CD4-positive, alpha-beta T cell treated with Interleukin-1 beta for 1 hour (primary cell): Measurements from ENCODE around the gene BPGM.
"Not testable (repeated sequence)": the region's sequence is repeated elsewhere in the genome, so short reads cannot be mapped to it uniquely, and the experiment has no call there.

Source experiments
- DNase-seq, 2 donors: peaks; one replicate each; pipeline ENCODE4 v3.0.0-alpha.2; 2020 to 2022

The BPGM gene

DNA sequence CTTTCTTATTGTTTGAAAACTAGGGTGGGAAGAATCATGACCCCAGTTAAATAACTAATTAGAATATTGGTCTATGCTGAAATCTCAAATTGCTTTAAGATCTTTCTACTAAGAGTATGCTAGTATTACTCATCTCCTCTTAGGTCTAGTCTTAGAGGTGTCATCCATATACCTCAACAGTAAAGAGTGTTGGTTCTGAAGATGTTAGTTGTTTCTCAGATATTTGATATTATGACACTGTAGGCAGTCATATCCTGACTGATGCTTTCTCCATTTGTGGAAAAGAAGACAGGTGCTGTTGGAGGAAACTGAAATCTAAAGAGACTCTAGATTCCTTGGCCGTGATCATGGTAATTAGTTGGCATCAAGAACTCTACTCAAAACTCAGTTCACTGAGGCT lies 21.2 kb downstream of the BPGM start:
- no peak for DNase-seq

DNA sequence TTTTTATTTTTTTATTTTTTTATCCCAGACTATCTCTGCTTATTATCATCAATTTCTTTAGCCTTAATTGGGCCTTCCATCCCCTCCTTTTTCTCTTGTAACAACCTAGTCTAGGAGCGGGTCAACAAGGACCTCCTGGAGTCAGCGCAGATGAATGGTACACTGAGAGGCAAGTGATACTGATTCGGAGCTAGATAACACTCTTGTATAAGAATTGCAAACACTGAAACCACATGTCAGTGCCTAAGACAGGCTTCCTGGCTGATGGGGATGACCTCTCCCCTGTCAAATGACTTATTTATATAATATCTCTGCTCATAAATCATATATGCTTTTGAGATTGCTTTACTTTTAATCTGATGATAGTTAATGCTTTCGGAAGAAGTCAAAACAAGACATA lies 22.7 kb downstream of the BPGM start:
- peak in 1 of 2 donors; percentile 29 for DNase-seq

DNA sequence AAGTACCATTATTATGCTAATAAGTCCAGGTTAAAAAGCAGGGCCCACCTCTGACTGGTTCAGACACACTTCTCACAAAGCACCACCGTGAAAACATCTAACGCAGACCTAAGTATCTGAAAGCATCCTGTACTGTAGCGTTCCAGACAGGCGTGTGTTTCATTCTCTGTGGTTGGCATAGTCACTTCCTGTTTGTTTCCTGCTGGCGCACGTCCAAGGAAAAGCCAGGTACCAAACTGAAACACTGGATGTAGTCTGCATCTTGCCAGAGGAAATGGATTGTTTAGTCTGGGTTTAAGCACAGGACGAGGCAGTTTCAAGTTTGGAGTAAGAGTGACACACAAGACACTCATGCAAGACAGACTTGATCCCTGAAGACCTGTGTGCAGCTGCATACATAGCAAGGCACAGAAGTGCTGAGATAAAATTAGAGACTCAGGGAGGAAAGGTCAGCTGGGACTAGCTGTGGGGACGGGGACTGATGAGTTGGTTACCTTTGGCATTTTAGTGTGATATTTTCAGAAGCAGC lies 23.3 kb downstream of the BPGM start:
- DNase-seq, result peak; percentile 85 to 88

DNA sequence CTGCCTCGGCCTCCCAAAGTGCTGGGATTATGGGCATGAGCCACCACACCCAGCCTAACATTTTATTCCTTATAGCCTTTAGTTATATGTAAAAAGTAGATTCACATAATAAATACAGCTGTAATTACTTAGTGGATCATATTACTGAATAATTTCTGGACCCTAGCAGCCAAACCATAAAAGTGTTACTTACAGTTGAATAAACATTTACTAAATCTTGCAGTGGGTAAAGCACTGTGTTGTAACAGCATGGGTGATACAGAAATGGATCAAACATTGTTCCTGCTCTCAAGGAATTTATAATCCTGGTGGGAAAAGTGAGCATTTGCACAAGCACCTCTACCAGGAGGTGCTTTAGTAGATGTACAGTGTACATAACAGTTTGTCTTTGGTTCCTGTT lies 25.0 kb downstream of the BPGM start:
- no peak for DNase-seq

DNA sequence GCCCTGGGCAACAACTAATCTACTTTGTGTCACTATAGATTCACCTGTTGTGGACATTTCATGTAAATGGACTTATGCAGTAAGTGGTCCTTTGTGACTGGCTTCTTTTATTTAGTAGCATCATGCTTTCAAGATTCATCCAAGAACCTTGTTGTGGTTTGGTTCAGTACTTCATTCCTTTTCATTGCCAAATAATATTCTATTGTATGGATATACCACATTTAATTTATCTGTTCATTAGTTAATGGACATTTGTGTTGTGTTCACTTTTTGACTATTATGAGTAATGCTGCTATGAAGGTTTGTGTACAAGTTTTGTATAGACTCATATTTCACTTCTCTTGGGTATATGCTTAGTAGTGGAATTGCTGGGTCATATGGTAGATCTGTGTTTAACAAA lies 27.8 kb downstream of the BPGM start:
- no peak for DNase-seq

DNA sequence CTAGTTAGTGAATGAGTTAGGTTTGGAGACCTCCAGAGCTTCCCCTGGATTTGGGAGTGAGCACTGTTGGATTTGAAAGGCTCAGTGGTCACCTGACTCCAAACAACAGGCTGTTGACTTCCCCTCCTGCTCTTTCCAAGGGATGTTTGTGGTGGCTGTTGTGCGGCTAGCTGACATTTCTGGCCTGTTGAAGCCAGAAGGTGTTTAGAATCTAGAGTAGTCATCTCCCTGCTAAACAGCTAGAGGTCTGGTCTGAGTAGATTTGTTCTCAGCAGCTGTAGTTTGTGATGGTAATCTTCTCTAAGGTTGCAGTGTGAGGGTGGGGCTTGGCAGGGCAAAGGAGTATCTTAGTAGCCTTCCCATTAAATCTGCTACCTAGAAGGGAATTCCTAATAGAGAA lies 30.1 kb downstream of the BPGM start:
- no peak for DNase-seq

DNA sequence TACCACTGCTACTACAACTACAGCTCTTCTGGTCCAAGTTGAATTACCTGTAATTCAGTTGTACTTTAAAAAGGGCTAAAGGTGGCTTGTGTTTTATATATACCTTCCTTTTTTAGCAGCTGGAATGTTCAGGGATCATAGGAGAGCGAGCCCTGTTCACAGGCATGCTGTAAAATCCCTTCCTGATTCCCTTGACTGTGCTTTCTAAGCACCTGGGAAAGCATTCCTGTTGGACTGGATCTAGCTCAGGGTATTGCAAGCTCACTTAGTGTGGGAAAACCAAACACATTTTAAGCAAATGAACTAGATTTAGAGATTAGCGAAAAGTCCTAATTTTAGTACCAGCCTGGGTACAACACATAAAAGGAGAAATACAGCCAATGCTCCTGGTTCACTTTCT lies 31.5 kb downstream of the BPGM start:
- DNase-seq, result no peak

DNA sequence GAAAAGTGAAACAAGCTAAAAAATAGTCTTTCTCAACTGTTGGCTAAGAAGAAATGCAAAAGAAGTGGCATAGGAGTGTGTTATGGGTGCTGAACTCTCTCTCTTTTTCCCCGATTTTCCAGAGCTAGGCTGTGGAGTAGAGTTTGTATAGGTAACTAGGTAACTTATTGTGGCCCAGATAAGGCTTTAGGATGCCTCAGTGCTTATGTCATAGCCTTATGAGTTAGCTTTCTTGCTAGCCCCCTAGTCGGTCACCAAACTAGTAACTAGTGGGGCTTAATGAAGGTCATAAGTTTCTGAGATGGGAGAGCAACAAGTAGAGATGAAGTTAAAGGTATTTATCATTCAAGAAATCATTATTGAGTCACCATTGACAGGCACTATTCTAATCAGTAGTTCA lies 32.4 kb downstream of the BPGM start:
- no peak for DNase-seq

DNA sequence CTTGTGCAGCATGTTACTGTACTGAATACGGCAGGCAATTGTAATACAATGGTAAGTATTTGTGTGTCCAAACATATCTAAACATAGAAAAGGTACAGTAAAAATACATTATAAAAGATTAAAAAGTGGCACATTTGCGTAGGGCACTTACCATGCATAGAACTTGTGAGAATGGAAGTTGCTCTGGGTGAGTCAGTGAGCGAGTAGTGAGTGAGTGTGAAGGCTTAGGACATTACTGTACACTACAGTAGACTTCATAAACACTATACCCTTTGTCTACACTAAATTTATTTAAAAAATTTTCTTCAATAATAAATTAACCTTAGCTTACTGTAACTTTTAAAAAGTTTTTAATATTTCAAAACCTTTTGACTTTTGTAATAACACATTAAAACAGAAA lies 37.5 kb downstream of the BPGM start:
- DNase-seq, result no peak

DNA sequence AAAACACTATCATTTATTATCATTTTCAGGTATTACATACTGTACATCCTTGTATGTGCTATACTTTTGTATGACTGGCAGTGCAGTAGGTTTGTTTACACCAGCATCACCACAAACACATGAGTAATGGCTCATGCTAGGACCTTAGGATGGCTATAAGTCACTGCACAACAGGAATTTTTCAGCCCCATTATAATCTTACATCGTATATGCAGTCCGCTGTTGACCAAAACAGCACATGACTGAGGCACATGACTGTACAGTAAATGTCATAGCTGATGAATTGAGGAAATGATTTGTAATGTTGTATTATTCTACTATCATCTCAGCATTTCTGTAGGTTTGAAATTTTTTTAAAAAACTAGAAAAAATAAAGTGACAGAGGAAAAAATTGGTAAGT lies 38.6 kb downstream of the BPGM start:
- no peak for DNase-seq

DNA sequence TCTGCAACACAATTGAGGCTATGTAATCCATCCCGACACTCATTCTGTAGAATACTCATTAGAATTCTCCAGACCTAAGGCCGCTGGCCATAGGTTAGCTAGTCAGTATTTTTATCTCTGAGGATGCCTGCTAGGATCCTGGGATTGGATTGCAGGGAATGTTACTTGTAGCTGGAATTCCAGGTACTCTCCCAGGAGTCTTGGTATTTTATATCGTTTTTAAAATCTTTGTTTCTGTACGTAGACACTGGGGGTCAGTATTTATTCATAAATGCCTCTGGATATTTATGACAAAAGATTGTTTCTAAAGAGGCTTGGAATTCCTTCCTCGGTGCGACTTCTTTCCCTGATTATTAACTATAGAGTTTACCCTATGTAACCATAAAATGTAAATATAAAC lies 40.1 kb downstream of the BPGM start:
- no peak for DNase-seq

DNA sequence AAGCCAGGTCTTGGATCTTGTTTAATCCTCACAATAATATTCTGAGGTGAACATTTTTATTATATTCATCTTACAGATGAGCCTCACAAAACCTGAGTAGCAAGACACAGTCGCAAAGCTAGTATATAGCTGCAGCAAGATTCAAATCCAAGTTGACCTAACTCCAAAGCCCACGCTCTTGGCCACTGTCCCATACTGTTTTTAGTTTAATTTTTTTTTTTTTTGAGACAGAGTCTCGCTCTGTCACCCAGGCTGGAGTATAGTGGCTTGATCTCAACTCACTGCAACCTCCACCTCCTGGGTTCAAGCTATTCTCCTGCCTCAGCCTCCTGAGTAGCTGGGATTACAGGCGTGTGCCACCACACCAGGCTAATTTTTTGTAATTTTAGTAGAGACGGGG lies 42.9 kb downstream of the BPGM start:
- DNase-seq, result not testable (repeated sequence)

DNA sequence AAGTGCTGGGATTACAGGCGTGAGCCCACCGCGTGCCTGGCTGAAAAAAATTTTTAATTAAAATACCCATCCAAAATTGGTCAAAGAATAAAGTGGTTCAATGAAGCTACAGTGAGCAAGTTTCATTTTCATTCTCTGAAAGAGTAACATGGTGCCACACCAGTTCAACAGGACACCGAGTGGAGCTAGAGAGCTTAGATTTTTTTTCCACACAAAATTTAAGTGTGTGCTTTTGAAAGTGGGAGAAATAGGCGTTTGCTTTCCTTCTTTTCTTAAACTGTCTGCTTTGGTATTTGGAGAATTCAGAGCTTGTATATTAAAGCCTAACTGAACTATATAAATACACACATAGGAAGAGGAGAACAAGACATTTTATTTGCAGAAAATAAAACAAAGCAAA lies 43.4 kb downstream of the BPGM start:
- DNase-seq, result no peak

DNA sequence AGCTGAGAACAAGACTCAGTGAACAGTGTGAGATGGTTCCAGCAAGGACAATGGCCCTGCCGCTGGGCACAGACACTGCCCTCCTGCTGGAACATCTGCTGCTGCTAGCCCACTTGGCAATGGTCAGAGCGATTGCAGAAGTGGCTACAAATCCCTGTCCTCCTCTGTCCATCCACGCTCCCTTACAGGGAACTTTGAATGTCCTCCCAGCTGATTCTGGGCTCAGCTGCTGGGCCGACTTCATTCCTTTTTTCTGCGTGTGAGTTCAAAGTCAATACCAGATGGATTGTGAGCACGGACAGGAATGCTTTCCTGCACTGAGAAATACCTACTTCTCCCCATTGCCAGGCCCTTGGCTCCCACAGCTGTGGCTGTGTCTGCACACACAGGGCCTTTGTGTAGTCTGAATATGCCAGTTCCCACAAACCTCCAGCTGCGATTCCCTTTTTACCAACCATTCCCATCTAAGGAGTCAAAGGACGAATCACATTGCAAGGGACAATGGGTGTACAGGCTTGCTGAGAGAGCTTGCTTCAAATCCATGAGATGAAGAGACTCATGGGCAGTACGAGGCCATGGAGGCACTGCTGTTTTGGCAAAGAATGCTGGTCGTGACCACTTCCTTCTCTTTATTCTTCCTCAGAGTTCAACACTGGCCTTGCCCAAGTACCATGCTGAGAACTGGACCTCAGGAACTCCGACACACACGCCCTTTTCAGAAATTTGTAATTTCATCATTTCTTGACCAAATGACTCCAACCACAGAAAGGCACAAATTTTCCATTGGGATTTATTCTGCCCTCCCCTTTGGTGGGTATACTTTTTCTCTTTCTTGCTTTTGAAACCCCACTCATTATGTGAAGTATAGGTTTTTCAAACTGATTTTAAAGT lies 44.2 kb downstream of the BPGM start:
- no peak for DNase-seq

DNA sequence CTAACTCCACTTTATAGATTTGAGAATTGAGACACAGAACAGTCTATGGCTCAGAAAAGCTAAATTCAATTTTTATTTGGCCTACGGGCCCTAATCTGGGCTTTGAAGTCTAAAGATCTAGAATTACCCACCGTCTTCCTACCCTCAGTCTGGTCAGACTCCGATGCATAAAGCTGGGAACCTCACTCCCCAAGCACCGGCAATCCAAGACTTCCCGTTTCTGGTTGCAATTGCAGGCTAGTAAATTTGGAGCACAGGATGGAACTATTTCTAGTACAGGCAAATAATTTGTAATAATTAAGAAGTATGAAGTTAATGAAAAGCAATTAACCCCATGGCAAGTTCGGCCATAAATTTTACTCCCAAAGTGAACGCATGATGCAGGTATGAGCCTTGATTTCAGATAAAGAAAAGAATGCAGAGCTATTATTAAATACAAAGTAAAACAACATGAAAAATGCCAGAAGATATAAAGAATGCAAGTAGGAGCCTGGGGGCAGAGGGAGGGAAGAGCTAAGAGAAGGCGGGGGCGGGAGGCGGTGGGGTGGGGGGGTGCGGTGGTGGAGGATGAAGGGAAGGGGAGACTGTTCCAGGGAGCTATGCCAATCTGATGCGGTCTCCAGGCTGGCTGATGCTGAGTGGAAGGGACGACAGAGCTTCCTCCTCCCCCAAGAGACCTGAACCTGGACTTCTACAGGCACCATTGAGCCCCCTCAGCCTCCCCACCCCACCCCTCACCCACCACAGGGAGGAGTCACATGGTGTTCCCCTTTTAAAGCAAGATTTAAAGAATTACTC lies 45.1 kb downstream of the BPGM start:
- no peak for DNase-seq

DNA sequence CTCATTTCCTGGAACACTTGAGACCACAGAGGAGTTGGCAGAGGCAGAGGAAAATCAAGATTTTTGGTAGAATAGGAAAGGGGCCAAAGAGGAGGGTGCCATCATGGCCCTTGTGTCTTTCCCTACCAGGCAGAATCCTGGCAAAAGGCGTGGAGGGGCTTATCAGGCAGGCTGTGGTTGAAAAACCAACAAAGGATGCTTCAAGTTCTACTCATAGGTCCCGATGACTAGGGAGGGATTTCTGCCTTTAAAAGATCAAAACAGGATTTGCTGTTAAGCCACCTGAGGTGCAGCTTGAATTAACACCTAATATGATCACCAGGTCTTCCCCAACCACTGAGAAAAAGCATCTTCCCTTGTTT lies 45.7 kb downstream of the BPGM start:
- DNase-seq, result no peak

DNA sequence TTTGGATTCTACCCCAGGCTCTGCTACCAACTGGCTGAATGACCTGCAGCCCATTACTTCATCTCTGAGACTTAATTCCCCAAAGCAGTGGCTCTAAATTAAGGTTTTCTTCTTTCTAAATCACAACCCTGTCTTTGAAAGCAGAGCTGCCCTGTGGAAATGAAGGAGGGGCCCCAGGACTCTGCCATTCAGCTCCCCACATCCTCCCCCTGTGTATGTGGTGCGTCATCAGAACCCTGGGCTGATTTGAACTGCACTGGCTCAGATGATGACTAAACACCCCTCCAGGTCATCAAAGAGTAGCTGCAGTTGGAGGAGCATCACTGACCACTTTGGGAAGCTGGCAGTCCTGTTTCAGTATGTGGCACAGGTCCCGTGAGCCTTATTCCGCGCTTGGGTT lies 46.6 kb downstream of the BPGM start:
- no peak for DNase-seq

DNA sequence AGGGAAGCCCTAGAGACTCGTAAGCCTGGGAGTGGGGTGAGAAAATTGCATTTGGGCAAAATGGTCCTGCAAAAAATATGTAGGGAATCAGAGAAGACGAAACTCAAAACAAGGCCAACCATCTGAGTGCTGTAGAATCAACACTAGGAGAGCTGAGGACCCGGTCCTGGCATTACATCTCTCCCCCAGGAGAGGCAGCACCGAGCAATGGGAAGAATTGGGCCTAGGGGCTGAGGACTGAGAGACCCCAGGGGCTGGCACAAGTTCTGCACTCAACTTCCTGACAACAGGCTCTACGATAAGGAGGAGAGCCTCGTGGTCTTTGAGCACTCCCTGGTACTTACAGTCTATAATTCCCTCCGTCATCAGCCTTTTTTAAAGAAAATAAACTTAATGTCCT lies 47.6 kb downstream of the BPGM start:
- DNase-seq, result no peak

DNA sequence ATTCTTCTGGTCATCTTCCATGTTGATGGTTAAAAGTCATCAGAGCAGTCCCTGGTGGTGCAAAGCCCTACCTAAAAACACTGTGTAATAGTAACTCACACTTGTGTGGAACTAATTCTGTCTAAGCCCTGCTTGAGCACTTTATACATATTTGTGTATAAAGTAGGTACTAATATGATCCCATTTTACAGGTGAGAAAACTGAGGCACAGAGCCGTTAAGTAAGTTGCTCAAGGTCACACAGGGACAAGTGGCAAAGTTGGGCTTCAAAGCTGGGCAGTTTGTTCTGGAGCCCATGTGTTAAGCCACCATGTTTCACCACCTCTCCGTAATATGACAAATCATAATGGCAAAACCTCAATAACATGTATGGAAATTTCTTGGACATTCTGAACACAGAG lies 48.1 kb downstream of the BPGM start:
- DNase-seq, result no peak

DNA sequence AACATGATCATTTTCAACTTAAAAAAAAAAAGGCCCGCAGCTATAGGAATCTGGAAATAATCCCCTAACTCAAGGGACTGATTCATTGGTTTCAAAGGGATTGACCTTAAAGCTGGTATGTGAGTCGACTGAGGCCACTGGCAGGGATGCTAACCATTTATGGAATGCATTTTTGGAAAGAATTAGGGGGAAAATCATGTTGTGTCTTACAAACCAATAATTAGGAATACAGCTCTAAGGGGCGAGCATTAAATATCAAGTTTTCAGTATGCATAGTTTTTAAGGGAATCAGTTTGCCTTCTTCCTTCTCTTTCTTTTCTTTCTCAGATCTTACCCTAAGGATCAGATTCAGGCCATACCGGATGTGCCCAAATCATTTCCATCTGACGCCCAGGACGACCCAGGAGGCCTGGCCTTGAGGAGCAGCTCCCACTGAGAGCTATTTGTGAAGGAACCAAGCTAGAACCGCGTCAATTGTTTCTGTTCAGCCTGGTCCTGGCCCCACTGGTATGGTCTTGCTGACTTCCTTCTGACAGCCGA lies 48.7 kb downstream of the BPGM start:
- no peak for DNase-seq

DNA sequence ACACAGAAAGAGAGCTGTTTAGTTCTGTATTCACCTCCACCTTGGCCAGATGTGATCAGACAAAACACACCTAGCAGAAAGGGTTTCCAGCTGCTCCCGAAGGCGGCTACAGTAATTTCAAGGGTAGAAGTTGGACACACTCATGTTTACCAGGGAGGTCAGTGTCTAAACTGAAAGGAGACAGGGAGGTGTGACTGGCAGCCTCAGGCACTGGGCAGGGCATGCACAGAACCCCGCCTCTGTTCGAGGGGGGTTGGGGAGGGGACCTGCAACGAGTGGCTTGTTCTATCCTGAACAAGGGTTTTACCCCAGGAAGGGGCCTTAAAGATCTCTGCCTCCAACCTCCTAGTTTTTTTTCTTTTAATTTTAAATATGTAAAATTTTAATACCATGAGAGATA lies 49.6 kb downstream of the BPGM start:
- no peak for DNase-seq

DNA sequence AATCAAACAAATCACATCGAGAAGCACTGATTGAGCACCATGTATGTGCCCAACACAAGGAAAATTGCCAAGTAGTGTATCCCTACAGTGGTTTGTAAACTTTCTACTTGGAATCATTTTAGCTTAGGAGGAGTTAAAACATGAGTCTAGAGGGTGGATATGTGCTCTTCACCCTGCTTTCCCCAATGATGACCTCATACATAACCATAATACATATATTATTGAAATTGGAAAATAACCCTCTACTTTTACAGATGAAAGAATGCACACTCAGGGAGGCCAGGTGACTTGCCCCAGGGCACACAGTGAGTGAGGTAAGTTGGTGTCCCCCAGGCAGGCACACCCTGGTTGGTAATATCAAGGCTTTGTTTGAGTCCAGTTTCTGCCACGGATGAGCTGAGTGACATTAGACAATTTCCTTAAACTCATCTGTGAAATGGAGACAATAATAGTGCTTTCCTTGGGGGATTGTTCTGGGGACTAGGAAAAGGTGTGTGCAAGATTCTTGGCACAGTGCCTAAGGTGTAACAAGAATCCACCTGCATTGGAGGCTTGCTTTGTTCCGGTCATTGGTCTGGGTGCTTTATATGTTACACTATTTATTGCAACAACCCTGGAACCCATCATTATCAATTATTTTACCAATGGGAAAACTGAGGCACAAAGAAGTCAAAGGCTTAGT lies 50.7 kb downstream of the BPGM start:
- DNase-seq, result no peak

DNA sequence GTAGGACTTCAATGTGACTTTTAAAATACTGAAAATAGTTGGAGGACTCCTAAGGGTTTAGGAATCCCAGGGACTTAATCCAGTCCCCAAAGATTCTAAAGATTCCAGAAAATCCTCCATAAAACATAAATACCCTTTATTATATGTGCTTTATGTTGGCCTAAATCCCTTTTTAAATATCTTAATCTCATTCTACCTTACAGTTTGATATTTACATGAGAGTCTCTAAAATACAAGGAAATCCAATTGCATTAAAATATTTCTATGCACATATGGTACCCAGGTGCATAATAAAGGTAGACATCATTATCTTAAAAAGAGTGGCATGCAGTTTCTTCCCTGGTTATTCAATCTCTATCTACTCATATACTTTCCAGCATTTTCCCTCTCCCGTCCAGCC lies 51.8 kb downstream of the BPGM start:
- no peak for DNase-seq
